HL-60 (cell line): ENCODE data around the gene NCAPH2.

Source experiments
- GABPA ChIP-seq: IDR thresholded peaks from 2 replicates; pipeline ENCODE4 v1.6.1; 2012; ENCODE audit warnings: low read depth
- POLR2AphosphoS5 ChIP-seq: IDR thresholded peaks from 2 replicates; pipeline ENCODE4 v1.6.1; 2012; ENCODE audit warnings: low read depth
- TF ChIP-seq, protein P1 (sequence below): IDR thresholded peaks from one replicate; pipeline ENCODE4 v1.5.1; 2011; ENCODE audit warnings: low read length, control low read depth, inconsistent platforms; ENCODE audit not compliant: insufficient read depth
- TF ChIP-seq, protein P2 (sequence below): IDR thresholded peaks from 2 replicates; pipeline ENCODE4 v1.6.1; 2012; ENCODE audit warnings: low read depth; ENCODE audit not compliant: insufficient replicate concordance

DNA sequence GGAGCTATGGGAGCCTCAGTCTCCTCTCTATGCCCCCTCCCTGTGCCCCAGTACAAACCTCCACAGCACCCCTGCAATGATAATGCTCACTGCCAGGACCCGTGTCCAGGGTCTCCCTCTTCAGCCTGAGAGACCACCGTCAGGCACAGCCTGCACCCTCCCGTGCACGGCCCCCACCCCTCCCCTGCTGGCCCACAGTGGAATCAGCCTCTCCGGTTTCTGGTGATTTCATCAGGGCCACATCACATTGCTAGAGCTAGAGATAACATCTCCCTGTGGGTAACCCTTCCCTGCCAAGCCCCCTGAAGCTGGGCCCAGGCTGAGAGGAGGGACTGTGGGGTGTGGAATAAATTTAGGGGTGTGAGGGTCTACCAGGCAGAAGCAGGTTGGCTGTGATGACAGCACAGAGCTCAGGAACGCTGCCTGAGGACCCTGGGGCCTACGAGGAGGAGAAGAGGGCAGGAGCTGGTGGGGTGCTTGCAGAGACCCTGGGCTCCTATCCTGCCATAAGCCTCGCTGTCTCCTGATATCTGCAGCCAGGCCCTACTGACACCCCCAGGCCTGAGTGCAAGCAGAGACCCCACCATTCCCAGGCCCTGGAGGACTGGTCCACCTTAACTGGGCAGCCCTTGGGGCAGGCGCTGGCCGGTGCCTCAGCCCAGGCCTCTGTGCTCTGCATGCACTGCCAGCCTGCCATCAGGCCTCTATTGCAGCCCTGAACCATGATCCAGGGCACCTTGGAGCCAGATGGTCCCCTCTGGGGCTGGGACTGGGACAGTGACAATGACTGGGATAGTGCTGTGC, 37.7 kb downstream of the NCAPH2 start, which contains the start of gene KLHDC7B:
- TF ChIP-seq, protein P1, sequence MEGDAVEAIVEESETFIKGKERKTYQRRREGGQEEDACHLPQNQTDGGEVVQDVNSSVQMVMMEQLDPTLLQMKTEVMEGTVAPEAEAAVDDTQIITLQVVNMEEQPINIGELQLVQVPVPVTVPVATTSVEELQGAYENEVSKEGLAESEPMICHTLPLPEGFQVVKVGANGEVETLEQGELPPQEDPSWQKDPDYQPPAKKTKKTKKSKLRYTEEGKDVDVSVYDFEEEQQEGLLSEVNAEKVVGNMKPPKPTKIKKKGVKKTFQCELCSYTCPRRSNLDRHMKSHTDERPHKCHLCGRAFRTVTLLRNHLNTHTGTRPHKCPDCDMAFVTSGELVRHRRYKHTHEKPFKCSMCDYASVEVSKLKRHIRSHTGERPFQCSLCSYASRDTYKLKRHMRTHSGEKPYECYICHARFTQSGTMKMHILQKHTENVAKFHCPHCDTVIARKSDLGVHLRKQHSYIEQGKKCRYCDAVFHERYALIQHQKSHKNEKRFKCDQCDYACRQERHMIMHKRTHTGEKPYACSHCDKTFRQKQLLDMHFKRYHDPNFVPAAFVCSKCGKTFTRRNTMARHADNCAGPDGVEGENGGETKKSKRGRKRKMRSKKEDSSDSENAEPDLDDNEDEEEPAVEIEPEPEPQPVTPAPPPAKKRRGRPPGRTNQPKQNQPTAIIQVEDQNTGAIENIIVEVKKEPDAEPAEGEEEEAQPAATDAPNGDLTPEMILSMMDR: peak; percentile 10
- TF ChIP-seq POLR2AphosphoS5: no peak
- TF ChIP-seq, protein P2, sequence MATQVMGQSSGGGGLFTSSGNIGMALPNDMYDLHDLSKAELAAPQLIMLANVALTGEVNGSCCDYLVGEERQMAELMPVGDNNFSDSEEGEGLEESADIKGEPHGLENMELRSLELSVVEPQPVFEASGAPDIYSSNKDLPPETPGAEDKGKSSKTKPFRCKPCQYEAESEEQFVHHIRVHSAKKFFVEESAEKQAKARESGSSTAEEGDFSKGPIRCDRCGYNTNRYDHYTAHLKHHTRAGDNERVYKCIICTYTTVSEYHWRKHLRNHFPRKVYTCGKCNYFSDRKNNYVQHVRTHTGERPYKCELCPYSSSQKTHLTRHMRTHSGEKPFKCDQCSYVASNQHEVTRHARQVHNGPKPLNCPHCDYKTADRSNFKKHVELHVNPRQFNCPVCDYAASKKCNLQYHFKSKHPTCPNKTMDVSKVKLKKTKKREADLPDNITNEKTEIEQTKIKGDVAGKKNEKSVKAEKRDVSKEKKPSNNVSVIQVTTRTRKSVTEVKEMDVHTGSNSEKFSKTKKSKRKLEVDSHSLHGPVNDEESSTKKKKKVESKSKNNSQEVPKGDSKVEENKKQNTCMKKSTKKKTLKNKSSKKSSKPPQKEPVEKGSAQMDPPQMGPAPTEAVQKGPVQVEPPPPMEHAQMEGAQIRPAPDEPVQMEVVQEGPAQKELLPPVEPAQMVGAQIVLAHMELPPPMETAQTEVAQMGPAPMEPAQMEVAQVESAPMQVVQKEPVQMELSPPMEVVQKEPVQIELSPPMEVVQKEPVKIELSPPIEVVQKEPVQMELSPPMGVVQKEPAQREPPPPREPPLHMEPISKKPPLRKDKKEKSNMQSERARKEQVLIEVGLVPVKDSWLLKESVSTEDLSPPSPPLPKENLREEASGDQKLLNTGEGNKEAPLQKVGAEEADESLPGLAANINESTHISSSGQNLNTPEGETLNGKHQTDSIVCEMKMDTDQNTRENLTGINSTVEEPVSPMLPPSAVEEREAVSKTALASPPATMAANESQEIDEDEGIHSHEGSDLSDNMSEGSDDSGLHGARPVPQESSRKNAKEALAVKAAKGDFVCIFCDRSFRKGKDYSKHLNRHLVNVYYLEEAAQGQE: no peak
- TF ChIP-seq GABPA: no peak
